Fibroblast of lung (primary cell): Measurements from ENCODE around the gene VSTM5. TPM values are rescaled to one million over a fixed set of nuclear protein-coding genes. Genes with fewer than 3 reads are reported as not detected.

ENCODE experiments used
- DNase-seq, 2 donors: peaks; one replicate each; pipeline versions ENCODE4 v3.0.0 to v3.0.0-alpha.2; 2010; ENCODE audit warnings: low read depth in 2 of 2
- H2AFZ ChIP-seq: 2 replicates; pipeline ENCODE4 v1.5.1; 2012; ENCODE audit warnings: low read length, control low read depth, inconsistent platforms
- H3K27ac ChIP-seq: 2 replicates; pipeline ENCODE4 v1.5.1; 2011; ENCODE audit warnings: low read length, control low read depth; ENCODE audit not compliant: insufficient read depth
- H3K27me3 ChIP-seq: 2 replicates; pipeline ENCODE4 v1.5.1; 2011; ENCODE audit warnings: mild to moderate bottlenecking, low read length; ENCODE audit not compliant: control insufficient read depth, insufficient read depth
- H3K36me3 ChIP-seq: 2 replicates; pipeline ENCODE4 v1.5.1; 2011; ENCODE audit warnings: low read length; ENCODE audit not compliant: control insufficient read depth, insufficient read depth
- H3K4me1 ChIP-seq: 2 replicates; pipeline ENCODE4 v1.5.1; 2011; ENCODE audit warnings: low read length; ENCODE audit not compliant: control insufficient read depth, insufficient read depth; ENCODE audit errors: extremely low read depth
- H3K4me2 ChIP-seq: 2 replicates; pipeline ENCODE4 v1.5.1; 2011; ENCODE audit warnings: low read length, control low read depth; ENCODE audit not compliant: insufficient read depth; ENCODE audit errors: extremely low read depth
- H3K4me3 ChIP-seq, 4 experiments: fragments of 200-600 bp in 1 of 4; sonication (generic) in 1 of 4; replicated peaks in 1 of 4; 2 replicates each; pipeline ENCODE4 v1.5.1; 2011 to 2016; ENCODE audit warnings: low read length in 4 of 4, low read depth in 3 of 4, mild to moderate bottlenecking in 3 of 4, control low read depth in 2 of 4, inconsistent platforms in 1 of 4, mixed read lengths in 1 of 4; ENCODE audit not compliant: insufficient read depth in 1 of 4; ENCODE audit errors: control extremely low read depth in 1 of 4
- H3K79me2 ChIP-seq: 2 replicates; pipeline ENCODE4 v1.5.1; 2012; ENCODE audit warnings: mild to moderate bottlenecking, low read length, inconsistent platforms; ENCODE audit not compliant: control insufficient read depth, insufficient read depth
- H3K9ac ChIP-seq: 2 replicates; pipeline ENCODE4 v1.5.1; 2011; ENCODE audit warnings: mild to moderate bottlenecking, low read length, control low read depth; ENCODE audit not compliant: insufficient read depth
- H3K9me3 ChIP-seq: 2 replicates; pipeline ENCODE4 v1.5.1; 2012; ENCODE audit warnings: low read depth, low read length; ENCODE audit not compliant: control insufficient read depth, insufficient read depth
- H4K20me1 ChIP-seq: 2 replicates; pipeline ENCODE4 v1.5.1; 2011; ENCODE audit warnings: low read length; ENCODE audit not compliant: control insufficient read depth, insufficient read depth; ENCODE audit errors: extremely low read depth
- EZH2 ChIP-seq: IDR thresholded peaks from 2 replicates; pipeline ENCODE4 v1.5.1; 2012; ENCODE audit warnings: low read length, control low read depth, mild to moderate bottlenecking; ENCODE audit errors: missing control alignments
- polyA plus RNA-seq, 2 donors: library from polyadenylated mRNA; depleted of rRNA in 1 of 2; stranded (reverse) in 1 of 2; unstranded in 1 of 2; fragments of >200 nt; gene quantifications; 2 replicates each; pipeline ENCODE4 v1.2.1, GENCODE V29; 2011 to 2012; ENCODE audit warnings: missing spikeins in 1 of 2
- total RNA-seq: library from RNA; depleted of rRNA; stranded (reverse); fragments of >200 nt; gene quantifications from 2 replicates; pipeline ENCODE4 v1.2.1, GENCODE V29; 2014
- TF ChIP-seq, protein P1 (sequence below), 2 donors: IDR thresholded peaks in 1 of 2; conservative IDR thresholded peaks in 1 of 2; 1 replicate in 1 of 2; 2 replicates in 1 of 2; pipeline ENCODE4 v1.5.1; 2011 to 2012; ENCODE audit warnings: low read length in 2 of 2, control low read depth in 1 of 2, inconsistent platforms in 1 of 2, low read depth in 1 of 2, mild to moderate bottlenecking in 1 of 2

The VSTM5 gene
- total and polyA plus RNA-seq, 2 donors (not counting 1 experiment from before 2014, with no cell fraction given): 0.50 to 1.4 TPM

- no peaks in the 10 kb centered on the region for H4K20me1 ChIP-seq
- H3K9me3 ChIP-seq: no peaks in the 10 kb centered on the region
- H3K9ac ChIP-seq: no peak overlapping the region
- no peaks in the 10 kb centered on the region for H3K79me2 ChIP-seq
- no peak overlapping the region for H3K4me2 ChIP-seq
- H3K4me3 ChIP-seq: no peak overlapping the region
- DNase-seq: no peak
- H3K4me1 ChIP-seq: no peaks in the 10 kb centered on the region
- no peak overlapping the region for H2AFZ ChIP-seq
- no peak for TF ChIP-seq EZH2
- TF ChIP-seq, protein P1, sequence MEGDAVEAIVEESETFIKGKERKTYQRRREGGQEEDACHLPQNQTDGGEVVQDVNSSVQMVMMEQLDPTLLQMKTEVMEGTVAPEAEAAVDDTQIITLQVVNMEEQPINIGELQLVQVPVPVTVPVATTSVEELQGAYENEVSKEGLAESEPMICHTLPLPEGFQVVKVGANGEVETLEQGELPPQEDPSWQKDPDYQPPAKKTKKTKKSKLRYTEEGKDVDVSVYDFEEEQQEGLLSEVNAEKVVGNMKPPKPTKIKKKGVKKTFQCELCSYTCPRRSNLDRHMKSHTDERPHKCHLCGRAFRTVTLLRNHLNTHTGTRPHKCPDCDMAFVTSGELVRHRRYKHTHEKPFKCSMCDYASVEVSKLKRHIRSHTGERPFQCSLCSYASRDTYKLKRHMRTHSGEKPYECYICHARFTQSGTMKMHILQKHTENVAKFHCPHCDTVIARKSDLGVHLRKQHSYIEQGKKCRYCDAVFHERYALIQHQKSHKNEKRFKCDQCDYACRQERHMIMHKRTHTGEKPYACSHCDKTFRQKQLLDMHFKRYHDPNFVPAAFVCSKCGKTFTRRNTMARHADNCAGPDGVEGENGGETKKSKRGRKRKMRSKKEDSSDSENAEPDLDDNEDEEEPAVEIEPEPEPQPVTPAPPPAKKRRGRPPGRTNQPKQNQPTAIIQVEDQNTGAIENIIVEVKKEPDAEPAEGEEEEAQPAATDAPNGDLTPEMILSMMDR (conservative IDR thresholded peaks at IDR 0.05 in 1 of 2, IDR thresholded peaks at IDR 0.05 in 1 of 2; ENCODE audit: low read depth in 1 of 2, low read length in 2 of 2): no peak
- H3K27ac ChIP-seq: no peak overlapping the region
- H3K36me3 ChIP-seq: no peaks in the 10 kb centered on the region
- H3K27me3 ChIP-seq: no peaks in the 10 kb centered on the region
These were observed 11.5 kb downstream of the VSTM5 start for GRCh38 chr11:93838967-93839366.

GRCh38 chr11:93832780-93833179 lies 17.6 kb downstream of the VSTM5 start:
- DNase-seq: no peak
- no peak overlapping the region for H3K27ac ChIP-seq
- H3K9me3 ChIP-seq: no peaks in the 10 kb centered on the region
- no peaks in the 10 kb centered on the region for H3K36me3 ChIP-seq
- H4K20me1 ChIP-seq: no peaks in the 10 kb centered on the region
- no peaks in the 10 kb centered on the region for H3K79me2 ChIP-seq
- H3K27me3 ChIP-seq: no peaks in the 10 kb centered on the region
- H3K4me1 ChIP-seq: no peaks in the 10 kb centered on the region
- no peak overlapping the region for H3K4me2 ChIP-seq
- H2AFZ ChIP-seq: no peak overlapping the region
- TF ChIP-seq, protein P1 (conservative IDR thresholded peaks at IDR 0.05 in 1 of 2, IDR thresholded peaks at IDR 0.05 in 1 of 2; ENCODE audit: low read depth in 1 of 2, low read length in 2 of 2): no peak
- no peak for TF ChIP-seq EZH2
- no peak overlapping the region for H3K4me3 ChIP-seq
- H3K9ac ChIP-seq: no peak overlapping the region

DNA sequence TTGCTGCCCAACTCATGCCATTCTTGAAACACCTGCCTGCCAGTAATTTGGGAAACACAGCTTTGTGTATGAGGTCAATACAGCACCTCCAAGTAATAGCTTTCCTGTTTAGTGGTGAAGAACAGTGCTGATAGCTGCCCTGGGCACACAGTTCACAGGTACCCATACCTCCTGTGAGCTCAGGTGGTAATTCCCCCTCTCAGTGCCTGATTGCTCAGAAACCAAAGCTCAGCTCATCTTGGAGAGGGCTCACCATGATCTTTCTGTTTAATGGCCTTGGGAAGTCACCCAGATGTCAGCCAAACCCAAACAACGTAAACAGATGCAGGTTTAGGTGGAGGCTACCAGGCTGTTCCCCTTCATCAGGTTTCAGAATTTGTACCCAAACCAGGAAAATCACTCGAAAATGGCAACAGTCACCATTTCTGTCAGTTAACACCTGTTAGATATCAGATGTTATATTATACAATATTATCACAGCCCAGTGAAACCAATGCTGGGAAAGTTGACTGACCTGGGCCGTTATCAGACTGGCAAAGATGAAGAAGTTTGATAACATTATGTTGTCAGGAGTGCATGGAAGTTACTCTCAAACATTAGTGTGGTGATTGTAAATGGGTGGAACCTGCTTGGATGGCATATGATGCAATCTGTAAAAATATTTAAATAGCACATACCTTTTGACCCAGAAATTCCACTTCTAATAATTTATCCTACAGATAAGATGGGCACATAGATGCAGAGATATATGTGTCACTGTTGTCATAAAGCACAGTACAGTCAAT lies 18.9 kb downstream of the VSTM5 start:
- Histone ChIP-seq H4K20me1 (no peaks in the 10 kb centered on the region), H3K4me1 (no peaks in the 10 kb centered on the region), H3K9ac (no peak overlapping the region), H3K4me3 (no peak overlapping the region), H2AFZ (no peak overlapping the region), H3K79me2 (no peaks in the 10 kb centered on the region), H3K4me2 (no peak overlapping the region), H3K27me3 (no peaks in the 10 kb centered on the region), H3K9me3 (no peaks in the 10 kb centered on the region), H3K36me3 (no peaks in the 10 kb centered on the region), H3K27ac (no peak overlapping the region)
- TF ChIP-seq, protein P1 (conservative IDR thresholded peaks at IDR 0.05 in 1 of 2, IDR thresholded peaks at IDR 0.05 in 1 of 2; ENCODE audit: low read depth in 1 of 2, low read length in 2 of 2): no peak
- TF ChIP-seq EZH2: no peak
- no peak for DNase-seq
